ENCODE data around the gene ALG14.

DNA sequence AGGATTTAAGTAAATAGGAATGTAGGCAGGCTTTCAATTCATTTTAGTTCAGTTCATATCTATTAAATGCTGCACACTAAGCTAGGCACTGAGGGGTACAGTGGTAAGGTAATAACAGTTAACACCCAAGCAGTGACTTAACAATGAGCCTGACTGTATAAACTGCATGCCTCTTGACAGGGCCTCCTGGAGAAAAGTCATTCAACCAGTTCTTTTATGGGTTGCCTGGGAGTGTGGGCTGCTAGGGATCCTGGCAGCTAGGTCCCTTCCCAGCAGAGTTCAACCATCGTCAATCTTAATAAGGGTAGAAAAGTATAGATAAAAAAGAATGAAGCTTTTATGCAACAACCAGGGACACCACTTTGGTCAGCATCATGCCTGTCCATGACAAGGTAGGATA is 8.1 kb upstream of the ALG14 start:
- TF ChIP-seq, protein P1, sequence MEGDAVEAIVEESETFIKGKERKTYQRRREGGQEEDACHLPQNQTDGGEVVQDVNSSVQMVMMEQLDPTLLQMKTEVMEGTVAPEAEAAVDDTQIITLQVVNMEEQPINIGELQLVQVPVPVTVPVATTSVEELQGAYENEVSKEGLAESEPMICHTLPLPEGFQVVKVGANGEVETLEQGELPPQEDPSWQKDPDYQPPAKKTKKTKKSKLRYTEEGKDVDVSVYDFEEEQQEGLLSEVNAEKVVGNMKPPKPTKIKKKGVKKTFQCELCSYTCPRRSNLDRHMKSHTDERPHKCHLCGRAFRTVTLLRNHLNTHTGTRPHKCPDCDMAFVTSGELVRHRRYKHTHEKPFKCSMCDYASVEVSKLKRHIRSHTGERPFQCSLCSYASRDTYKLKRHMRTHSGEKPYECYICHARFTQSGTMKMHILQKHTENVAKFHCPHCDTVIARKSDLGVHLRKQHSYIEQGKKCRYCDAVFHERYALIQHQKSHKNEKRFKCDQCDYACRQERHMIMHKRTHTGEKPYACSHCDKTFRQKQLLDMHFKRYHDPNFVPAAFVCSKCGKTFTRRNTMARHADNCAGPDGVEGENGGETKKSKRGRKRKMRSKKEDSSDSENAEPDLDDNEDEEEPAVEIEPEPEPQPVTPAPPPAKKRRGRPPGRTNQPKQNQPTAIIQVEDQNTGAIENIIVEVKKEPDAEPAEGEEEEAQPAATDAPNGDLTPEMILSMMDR (IDR thresholded peaks at IDR 0.05), result no peak
- TF ChIP-seq EZH2phosphoT487 (IDR thresholded peaks at IDR 0.05; ENCODE audit: borderline replicate concordance, low read depth), result no peak
- no peak for TF ChIP-seq EP300 (IDR thresholded peaks at IDR 0.05; ENCODE audit: borderline replicate concordance in 1 of 2, low read depth in 1 of 2, low read length in 1 of 2)
- TF ChIP-seq RAD21 (IDR thresholded peaks at IDR 0.05; ENCODE audit: low read length), result no peak
- TF ChIP-seq YY1 (IDR thresholded peaks at IDR 0.05; ENCODE audit: low read depth), result no peak
- TF ChIP-seq POLR2AphosphoS5 (IDR thresholded peaks at IDR 0.05; ENCODE audit: low read depth, low read length), result no peak

Data from SK-N-SH (cell line).